ENCODE measurements around the gene LTB4R. TPM values are rescaled to one million over a fixed set of nuclear protein-coding genes. Genes with fewer than 3 reads are reported as not detected.

Gene LTB4R
- total RNA-seq, 4 donors from 2014 or later: 83.1 to 137 (median 117) TPM

GRCh38 chr14:24339284-24340151 lies 28.2 kb downstream of the LTB4R start, which contains the start of gene RIPK3:
Gene RIPK3 (minus strand): TSS chr14:24339991. CDS start chr14:24339826, 165 bp downstream.
- no peak for TF ChIP-seq EP300 (IDR thresholded peaks at IDR 0.05)
- Histone ChIP-seq H3K36me3 (peaks cover 20% of the 10 kb centered on the region), H3K27me3 (peaks cover 6% of the 10 kb centered on the region), H3K4me1 (peaks cover 40% of the 10 kb centered on the region), H3K4me3 (peak within 1 kb of the TSS; percentile 71), H3K27ac (peak within 1 kb of the TSS; percentile 59), H3K9me3 (no peaks in the 10 kb centered on the region)
- 13% methylated on average over 4 of the region's 51 CpGs for WGBS
- DNase-seq (ENCODE audit: low spot score in 2 of 2): peak; percentile 82 to 86

- Histone ChIP-seq H3K9me3 (no peaks in the 10 kb centered on the region), H3K4me3 (no peak overlapping the region), H3K27me3 (no peaks in the 10 kb centered on the region), H3K4me1 (peaks cover 30% of the 10 kb centered on the region), H3K36me3 (peaks cover 20% of the 10 kb centered on the region), H3K27ac (no peak overlapping the region)
- DNase-seq (ENCODE audit: low spot score in 2 of 2): peak in 1 of 2 donors; percentile 47
- TF ChIP-seq CTCF (IDR thresholded peaks at IDR 0.05): no peak
- TF ChIP-seq EP300 (IDR thresholded peaks at IDR 0.05): no peak
- no peak for TF ChIP-seq POLR2AphosphoS5 (IDR thresholded peaks at IDR 0.05)
- no peak for TF ChIP-seq POLR2A (IDR thresholded peaks at IDR 0.05)
- 80% methylated on average over 1 of the region's 1 CpG for WGBS
Observed at GRCh38 chr14:24340606-24341005, 29.3 kb downstream of the LTB4R start.

GRCh38 chr14:24342889-24343288 lies 31.6 kb downstream of the LTB4R start:
- Histone ChIP-seq H3K36me3 (peaks cover 2% of the 10 kb centered on the region), H3K27me3 (no peaks in the 10 kb centered on the region), H3K4me3 (no peak overlapping the region), H3K9me3 (no peaks in the 10 kb centered on the region), H3K4me1 (peaks cover 26% of the 10 kb centered on the region), H3K27ac (no peak overlapping the region)
- TF ChIP-seq POLR2AphosphoS5 (IDR thresholded peaks at IDR 0.05): no peak
- no peak for TF ChIP-seq CTCF (IDR thresholded peaks at IDR 0.05)
- TF ChIP-seq POLR2A (IDR thresholded peaks at IDR 0.05): no peak
- no peak for TF ChIP-seq EP300 (IDR thresholded peaks at IDR 0.05)
- WGBS: 82% methylated on average over 4 of the region's 4 CpGs
- no peak for DNase-seq (ENCODE audit: low spot score in 2 of 2)

- no peak overlapping the region for H3K4me3 ChIP-seq
- no peak overlapping the region for H3K27ac ChIP-seq
- no peaks in the 10 kb centered on the region for H3K36me3 ChIP-seq
- H3K27me3 ChIP-seq: no peaks in the 10 kb centered on the region
- H3K4me1 ChIP-seq: peaks cover 14% of the 10 kb centered on the region
- H3K9me3 ChIP-seq: no peaks in the 10 kb centered on the region
- TF ChIP-seq EP300 (IDR thresholded peaks at IDR 0.05) (no peak), POLR2A (IDR thresholded peaks at IDR 0.05) (no peak), POLR2AphosphoS5 (IDR thresholded peaks at IDR 0.05) (no peak), CTCF (IDR thresholded peaks at IDR 0.05) (no peak)
- no peak for DNase-seq (ENCODE audit: low spot score in 2 of 2)
- 86% methylated on average over 7 of the region's 7 CpGs for WGBS
Observed at GRCh38 chr14:24343795-24344660, 32.7 kb downstream of the LTB4R start.

GRCh38 chr14:24347134-24347533 lies 35.8 kb downstream of the LTB4R start:
- no peak overlapping the region for H3K27ac ChIP-seq
- H3K27me3 ChIP-seq: no peaks in the 10 kb centered on the region
- H3K9me3 ChIP-seq: no peaks in the 10 kb centered on the region
- no peaks in the 10 kb centered on the region for H3K36me3 ChIP-seq
- TF ChIP-seq EP300 (IDR thresholded peaks at IDR 0.05) (no peak), POLR2AphosphoS5 (IDR thresholded peaks at IDR 0.05) (no peak), CTCF (IDR thresholded peaks at IDR 0.05) (no peak), POLR2A (IDR thresholded peaks at IDR 0.05) (no peak)
- H3K4me1 ChIP-seq: no peaks in the 10 kb centered on the region
- no peak overlapping the region for H3K4me3 ChIP-seq
- DNase-seq (ENCODE audit: low spot score in 2 of 2): no peak
- 56% methylated on average over 1 of the region's 1 CpG for WGBS
